GM12878 (cell line): ENCODE results near the gene GFM2. TPM values are rescaled to one million over a fixed set of nuclear protein-coding genes. Genes with fewer than 3 reads are reported as not detected.

Source experiments
- FOS ChIP-seq: IDR thresholded peaks from 3 replicates; pipeline ENCODE4 v1.6.1; 2011; ENCODE audit warnings: borderline replicate concordance; ENCODE audit not compliant: insufficient read length; ENCODE audit errors: extremely low read depth
- JUNB ChIP-seq: IDR thresholded peaks from 2 replicates; pipeline ENCODE4 v1.6.1; 2016; ENCODE audit warnings: antibody characterized with exemption, mild to moderate bottlenecking
- KLF5 ChIP-seq: fragments of 450-650 bp; IDR thresholded peaks from 2 replicates; pipeline ENCODE4 v1.6.1; 2014; ENCODE audit warnings: mild to moderate bottlenecking; ENCODE audit not compliant: partially characterized antibody
- NFYA ChIP-seq: IDR thresholded peaks from 2 replicates; pipeline ENCODE4 v1.6.1; 2011; ENCODE audit warnings: low read depth, mild to moderate bottlenecking, low read length, improper control_type of control experiment, borderline replicate concordance
- RAD21 ChIP-seq: IDR thresholded peaks from 2 replicates; pipeline ENCODE4 v1.6.1; 2011; ENCODE audit warnings: mild to moderate bottlenecking, low read depth, low read length, moderate library complexity; ENCODE audit not compliant: insufficient read depth
- RFX5 ChIP-seq: IDR thresholded peaks from 2 replicates; pipeline ENCODE4 v1.6.1; 2011; ENCODE audit warnings: low read depth, low read length, improper control_type of control experiment
- SMC3 ChIP-seq: IDR thresholded peaks from 2 replicates; pipeline ENCODE4 v1.6.1; 2011; ENCODE audit warnings: low read length, improper control_type of control experiment, borderline replicate concordance
- SREBF2 ChIP-seq: IDR thresholded peaks from 2 replicates; pipeline ENCODE4 v1.6.1; 2012; ENCODE audit warnings: mild to moderate bottlenecking, low read length
- STAT3 ChIP-seq: IDR thresholded peaks from 2 replicates; pipeline ENCODE4 v1.6.1; 2011; ENCODE audit warnings: low read depth, low read length, improper control_type of control experiment
- ZNF217 ChIP-seq: fragments of 450-650 bp; IDR thresholded peaks from 2 replicates; pipeline ENCODE4 v1.6.1; 2017; ENCODE audit warnings: antibody characterized with exemption, mild to moderate bottlenecking
- polyA plus RNA-seq, 11 experiments: library from polyadenylated mRNA; depleted of rRNA in 4 of 11; unstranded in 6 of 11; stranded (reverse) in 5 of 11; fragments of >200 nt; fragmentation: Nextera tagmentation in 4 of 11; fragmentation: Illumina TruSeq in 1 of 11; extraction: Ambion mirVana in 4 of 11; extraction: Trizol in 1 of 11; gene quantifications; 1 replicate in 1 of 11; 2 replicates in 10 of 11; pipeline versions ENCODE4 v1.2.1 to v1.2.3, GENCODE V29; 2011 to 2016; ENCODE audit warnings: inconsistent platforms in 2 of 11, missing spikeins in 2 of 11, low read depth in 1 of 11
- total RNA-seq, 4 experiments: library from RNA; depleted of rRNA in 3 of 4; stranded (reverse); fragments of >200 nt in 3 of 4; fragmentation: Illumina TruSeq in 1 of 4; extraction: Trizol in 1 of 4; gene quantifications; 2 replicates each; pipeline versions ENCODE4 v1.2.1 to v1.2.3, GENCODE V29; 2013 to 2021
- TF ChIP-seq, protein P1 (sequence below), 3 experiments: IDR thresholded peaks in 2 of 3; conservative IDR thresholded peaks in 1 of 3; 2 replicates each; pipeline ENCODE4 v1.5.1; 2011; ENCODE audit warnings: low read depth in 3 of 3, low read length in 3 of 3, mild to moderate bottlenecking in 3 of 3, control low read depth in 2 of 3, moderate library complexity in 2 of 3, inconsistent platforms in 1 of 3, mixed read lengths in 1 of 3; ENCODE audit not compliant: control insufficient read depth in 2 of 3, insufficient read depth in 1 of 3; ENCODE audit errors: extremely low read depth in 1 of 3
- TF ChIP-seq, protein P2 (sequence below): fragments of 450-650 bp; formaldehyde crosslinking; IDR thresholded peaks from 2 replicates; pipeline ENCODE4 v1.4.0; 2022; ENCODE audit warnings: mild to moderate bottlenecking, moderate library complexity
- TF ChIP-seq, protein P3 (sequence below): IDR thresholded peaks from 2 replicates; pipeline ENCODE4 v1.6.1; 2011; ENCODE audit warnings: low read depth, mild to moderate bottlenecking, low read length, moderate library complexity, borderline replicate concordance; ENCODE audit errors: extremely low read depth

The GFM2 gene
- total and polyA plus RNA-seq, 10 of the 15 experiments (the other 5 are each of a cell fraction or from before 2014, with no cell fraction given) = 19.9 to 51.3 (median 32.7) TPM

DNA sequence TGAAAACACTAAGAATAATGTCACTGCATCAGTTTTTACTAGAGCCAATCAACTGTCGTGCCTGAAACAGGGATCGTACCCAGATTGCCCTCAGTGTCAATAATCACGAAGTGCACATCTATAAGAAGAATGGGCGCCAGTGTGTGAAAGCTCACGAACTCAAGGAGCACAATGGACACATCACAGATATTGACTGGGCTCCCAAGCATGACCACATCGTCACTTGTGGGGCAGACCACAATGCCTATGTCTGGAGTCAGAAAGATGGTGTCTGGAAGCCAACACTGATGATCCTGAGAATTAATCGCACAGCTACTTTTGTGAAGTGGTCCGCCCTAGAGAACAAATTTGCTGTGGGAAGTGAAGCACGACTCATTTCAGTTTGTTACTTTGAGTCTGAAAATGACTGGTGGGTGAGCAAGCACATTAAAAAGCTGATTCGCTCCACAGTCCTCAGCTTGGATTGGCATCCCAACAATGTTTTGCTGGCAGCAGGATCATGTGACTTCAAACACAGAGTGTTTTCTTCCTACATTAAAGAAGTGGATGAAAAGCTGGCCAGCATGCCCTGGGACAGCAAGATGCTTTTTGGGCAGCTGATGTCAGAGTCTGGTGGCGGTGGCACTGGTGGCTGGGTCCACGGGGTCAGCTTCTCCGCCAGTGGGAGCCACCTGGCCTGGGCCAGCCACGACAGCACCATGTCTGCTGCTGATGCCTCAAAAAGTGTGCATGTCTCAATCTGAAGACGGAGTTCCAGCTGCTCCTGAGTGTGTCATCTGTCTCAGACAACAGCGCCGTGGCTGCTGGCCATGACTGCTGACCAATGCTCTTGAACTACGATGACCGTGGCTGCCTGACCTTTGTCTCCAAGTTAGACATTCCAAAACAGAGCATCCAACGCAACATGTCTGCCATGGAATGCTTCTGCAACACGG is 32.3 kb upstream of the GFM2 start (continued):
- TF ChIP-seq, protein P1, sequence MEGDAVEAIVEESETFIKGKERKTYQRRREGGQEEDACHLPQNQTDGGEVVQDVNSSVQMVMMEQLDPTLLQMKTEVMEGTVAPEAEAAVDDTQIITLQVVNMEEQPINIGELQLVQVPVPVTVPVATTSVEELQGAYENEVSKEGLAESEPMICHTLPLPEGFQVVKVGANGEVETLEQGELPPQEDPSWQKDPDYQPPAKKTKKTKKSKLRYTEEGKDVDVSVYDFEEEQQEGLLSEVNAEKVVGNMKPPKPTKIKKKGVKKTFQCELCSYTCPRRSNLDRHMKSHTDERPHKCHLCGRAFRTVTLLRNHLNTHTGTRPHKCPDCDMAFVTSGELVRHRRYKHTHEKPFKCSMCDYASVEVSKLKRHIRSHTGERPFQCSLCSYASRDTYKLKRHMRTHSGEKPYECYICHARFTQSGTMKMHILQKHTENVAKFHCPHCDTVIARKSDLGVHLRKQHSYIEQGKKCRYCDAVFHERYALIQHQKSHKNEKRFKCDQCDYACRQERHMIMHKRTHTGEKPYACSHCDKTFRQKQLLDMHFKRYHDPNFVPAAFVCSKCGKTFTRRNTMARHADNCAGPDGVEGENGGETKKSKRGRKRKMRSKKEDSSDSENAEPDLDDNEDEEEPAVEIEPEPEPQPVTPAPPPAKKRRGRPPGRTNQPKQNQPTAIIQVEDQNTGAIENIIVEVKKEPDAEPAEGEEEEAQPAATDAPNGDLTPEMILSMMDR (IDR thresholded peaks at IDR 0.05 in 2 of 3, conservative IDR thresholded peaks at IDR 0.05 in 1 of 3; ENCODE audit: control insufficient read depth in 2 of 3, extremely low read depth in 1 of 3, insufficient read depth in 1 of 3, low read depth in 3 of 3, low read length in 3 of 3) = no peak
- TF ChIP-seq, protein P2, sequence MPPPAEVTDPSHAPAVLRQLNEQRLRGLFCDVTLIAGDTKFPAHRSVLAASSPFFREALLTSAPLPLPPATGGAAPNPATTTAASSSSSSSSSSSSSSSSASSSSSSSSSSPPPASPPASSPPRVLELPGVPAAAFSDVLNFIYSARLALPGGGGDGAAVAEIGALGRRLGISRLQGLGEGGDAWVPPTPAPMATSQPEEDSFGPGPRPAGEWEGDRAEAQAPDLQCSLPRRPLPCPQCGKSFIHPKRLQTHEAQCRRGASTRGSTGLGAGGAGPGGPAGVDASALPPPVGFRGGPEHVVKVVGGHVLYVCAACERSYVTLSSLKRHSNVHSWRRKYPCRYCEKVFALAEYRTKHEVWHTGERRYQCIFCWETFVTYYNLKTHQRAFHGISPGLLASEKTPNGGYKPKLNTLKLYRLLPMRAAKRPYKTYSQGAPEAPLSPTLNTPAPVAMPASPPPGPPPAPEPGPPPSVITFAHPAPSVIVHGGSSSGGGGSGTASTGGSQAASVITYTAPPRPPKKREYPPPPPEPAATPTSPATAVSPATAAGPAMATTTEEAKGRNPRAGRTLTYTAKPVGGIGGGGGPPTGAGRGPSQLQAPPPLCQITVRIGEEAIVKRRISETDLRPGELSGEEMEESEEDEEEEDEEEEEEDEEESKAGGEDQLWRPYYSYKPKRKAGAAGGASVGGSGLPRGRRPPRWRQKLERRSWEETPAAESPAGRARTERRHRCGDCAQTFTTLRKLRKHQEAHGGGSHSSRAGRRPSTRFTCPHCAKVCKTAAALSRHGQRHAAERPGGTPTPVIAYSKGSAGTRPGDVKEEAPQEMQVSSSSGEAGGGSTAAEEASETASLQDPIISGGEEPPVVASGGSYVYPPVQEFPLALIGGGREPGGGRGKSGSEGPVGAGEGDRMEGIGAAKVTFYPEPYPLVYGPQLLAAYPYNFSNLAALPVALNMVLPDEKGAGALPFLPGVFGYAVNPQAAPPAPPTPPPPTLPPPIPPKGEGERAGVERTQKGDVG (CRISPR knock-in tag) = no peak
- TF ChIP-seq KLF5 (no peak), ZNF217 (no peak), RAD21 (no peak), STAT3 (no peak), FOS (no peak), RFX5 (no peak), SMC3 (no peak), NFYA (no peak), JUNB (no peak), SREBF2 (no peak)
- TF ChIP-seq, protein P3, sequence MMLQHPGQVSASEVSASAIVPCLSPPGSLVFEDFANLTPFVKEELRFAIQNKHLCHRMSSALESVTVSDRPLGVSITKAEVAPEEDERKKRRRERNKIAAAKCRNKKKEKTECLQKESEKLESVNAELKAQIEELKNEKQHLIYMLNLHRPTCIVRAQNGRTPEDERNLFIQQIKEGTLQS = no peak
